ENCODE data around the gene NEB.

The NEB gene

DNA sequence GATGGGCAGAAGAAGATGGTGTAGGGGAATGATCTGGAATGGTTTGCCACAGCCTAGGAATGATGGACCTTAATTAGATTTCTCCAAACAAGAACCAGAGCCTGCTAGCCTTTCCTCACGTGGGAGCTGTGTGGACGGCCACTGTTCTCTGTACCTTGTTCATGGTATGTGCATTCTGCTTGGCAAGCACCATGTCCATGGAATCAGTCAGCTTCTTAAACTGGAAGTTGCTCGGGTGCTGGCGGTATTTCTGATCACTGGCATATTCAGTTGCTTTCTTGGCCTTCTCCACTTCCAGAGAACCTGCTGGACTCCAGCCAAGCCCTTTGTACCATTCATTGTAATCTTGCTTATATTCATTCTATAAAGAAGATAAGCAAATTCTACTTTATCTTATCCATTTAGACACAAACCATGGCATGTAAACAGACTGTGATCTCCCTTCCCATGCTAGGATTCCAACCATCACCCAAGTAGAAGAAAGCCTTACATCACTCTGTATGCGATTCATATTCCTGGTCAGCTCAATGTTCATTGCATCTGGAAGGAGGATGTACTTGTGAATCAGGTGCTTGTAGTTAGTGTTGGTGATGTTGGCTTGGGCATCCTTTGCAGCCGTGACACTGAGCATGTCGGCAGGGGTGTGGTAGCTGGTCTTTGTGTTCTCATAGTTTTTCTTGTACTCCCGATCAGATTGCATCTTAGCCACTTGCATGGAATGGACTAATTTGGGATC lies 78.4 kb downstream of the NEB start:
- H2BK5ac ChIP-seq (ENCODE audit: low read depth, low read length, poor library complexity, severe bottlenecking): no peak overlapping the region
- no peak overlapping the region for H4K8ac ChIP-seq (ENCODE audit: low read length)
- no peak overlapping the region for H2AK5ac ChIP-seq (ENCODE audit: low read length, severe bottlenecking)
- no peak overlapping the region for H4K91ac ChIP-seq (ENCODE audit: low read length)
- no peak overlapping the region for H2AFZ ChIP-seq (ENCODE audit: low read depth, low read length)
- H3K18ac ChIP-seq (ENCODE audit: low read depth in 1 of 2, low read length in 2 of 2): no peak overlapping the region
- no peak overlapping the region for H3K4ac ChIP-seq (ENCODE audit: low read depth in 1 of 2, low read length in 2 of 2)
- H3K9me3 ChIP-seq (ENCODE audit: control insufficient read depth, low read length): no peaks in the 10 kb centered on the region
- no peak overlapping the region for H3K4me3 ChIP-seq (ENCODE audit: insufficient read depth in 1 of 2, low read depth in 1 of 2, low read length in 2 of 2)
- H2BK12ac ChIP-seq (ENCODE audit: low read length in 2 of 2): no peak overlapping the region
- H3K9ac ChIP-seq (ENCODE audit: low read length): no peak overlapping the region
- H2BK120ac ChIP-seq (ENCODE audit: low read depth, low read length): no peak overlapping the region
- H3K36me3 ChIP-seq (ENCODE audit: control insufficient read depth in 1 of 2, insufficient read depth in 2 of 2, low read depth in 1 of 2, low read length in 2 of 2): no peaks in the 10 kb centered on the region
- no peak for DNase-seq
- WGBS: 90% methylated on average over 7 of the region's 8 CpGs
- no peaks in the 10 kb centered on the region for H3K79me1 ChIP-seq (replicated peaks; ENCODE audit: low read length, poor library complexity, severe bottlenecking)
- no peak overlapping the region for H3K14ac ChIP-seq (ENCODE audit: low read length in 2 of 2)
- H3K4me2 ChIP-seq (ENCODE audit: low read length, poor library complexity, severe bottlenecking): no peak overlapping the region
- H3K4me1 ChIP-seq (ENCODE audit: control insufficient read depth, insufficient read depth, low read depth, low read length): no peaks in the 10 kb centered on the region
- no peak overlapping the region for H3K27ac ChIP-seq (ENCODE audit: low read length, poor library complexity, severe bottlenecking)
- no peak overlapping the region for H2BK15ac ChIP-seq (ENCODE audit: low read depth, poor library complexity, severe bottlenecking)
- no peak overlapping the region for H3K23ac ChIP-seq (ENCODE audit: low read length in 2 of 2)
- H3K27me3 ChIP-seq (ENCODE audit: control insufficient read depth in 1 of 2, insufficient read depth in 1 of 2, low read length in 2 of 2): no peaks in the 10 kb centered on the region

DNA sequence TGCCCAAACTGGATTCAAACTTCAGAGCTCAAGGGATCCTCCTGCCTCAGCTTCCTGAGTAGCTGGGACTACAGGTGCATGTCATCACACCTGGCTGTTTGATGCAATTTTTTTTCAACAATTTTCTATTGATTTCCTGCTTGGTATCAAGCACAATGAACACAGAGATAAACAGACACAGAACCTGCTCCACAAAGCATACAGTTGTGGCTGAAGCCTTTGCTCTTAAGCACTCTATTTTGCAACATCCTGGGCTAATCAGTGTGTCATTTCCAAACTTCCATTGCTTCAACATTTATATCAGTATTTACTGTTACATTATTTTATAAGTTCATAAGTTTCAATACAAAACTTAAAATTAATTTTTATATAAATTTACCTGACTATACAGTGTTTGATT lies 79.4 kb downstream of the NEB start:
- no peak overlapping the region for H2AFZ ChIP-seq (ENCODE audit: low read depth, low read length)
- no peak overlapping the region for H4K8ac ChIP-seq (ENCODE audit: low read length)
- H2BK120ac ChIP-seq (ENCODE audit: low read depth, low read length): no peak overlapping the region
- H3K9ac ChIP-seq (ENCODE audit: low read length): no peak overlapping the region
- H3K4me3 ChIP-seq (ENCODE audit: insufficient read depth in 1 of 2, low read depth in 1 of 2, low read length in 2 of 2): no peak overlapping the region
- H3K14ac ChIP-seq (ENCODE audit: low read length in 2 of 2): no peak overlapping the region
- no peaks in the 10 kb centered on the region for H3K36me3 ChIP-seq (ENCODE audit: control insufficient read depth in 1 of 2, insufficient read depth in 2 of 2, low read depth in 1 of 2, low read length in 2 of 2)
- DNase-seq: no peak
- H2BK15ac ChIP-seq (ENCODE audit: low read depth, poor library complexity, severe bottlenecking): no peak overlapping the region
- H2BK12ac ChIP-seq (ENCODE audit: low read length in 2 of 2): no peak overlapping the region
- no peak overlapping the region for H3K18ac ChIP-seq (ENCODE audit: low read depth in 1 of 2, low read length in 2 of 2)
- H3K4ac ChIP-seq (ENCODE audit: low read depth in 1 of 2, low read length in 2 of 2): no peak overlapping the region
- H3K4me1 ChIP-seq (ENCODE audit: control insufficient read depth, insufficient read depth, low read depth, low read length): no peaks in the 10 kb centered on the region
- H2BK5ac ChIP-seq (ENCODE audit: low read depth, low read length, poor library complexity, severe bottlenecking): no peak overlapping the region
- H3K4me2 ChIP-seq (ENCODE audit: low read length, poor library complexity, severe bottlenecking): no peak overlapping the region
- no peaks in the 10 kb centered on the region for H3K79me1 ChIP-seq (replicated peaks; ENCODE audit: low read length, poor library complexity, severe bottlenecking)
- no peak overlapping the region for H4K91ac ChIP-seq (ENCODE audit: low read length)
- no peak overlapping the region for H3K27ac ChIP-seq (ENCODE audit: low read length, poor library complexity, severe bottlenecking)
- no peaks in the 10 kb centered on the region for H3K9me3 ChIP-seq (ENCODE audit: control insufficient read depth, low read length)
- H2AK5ac ChIP-seq (ENCODE audit: low read length, severe bottlenecking): no peak overlapping the region
- H3K27me3 ChIP-seq (ENCODE audit: control insufficient read depth in 1 of 2, insufficient read depth in 1 of 2, low read length in 2 of 2): no peaks in the 10 kb centered on the region
- no peak overlapping the region for H3K23ac ChIP-seq (ENCODE audit: low read length in 2 of 2)

DNA sequence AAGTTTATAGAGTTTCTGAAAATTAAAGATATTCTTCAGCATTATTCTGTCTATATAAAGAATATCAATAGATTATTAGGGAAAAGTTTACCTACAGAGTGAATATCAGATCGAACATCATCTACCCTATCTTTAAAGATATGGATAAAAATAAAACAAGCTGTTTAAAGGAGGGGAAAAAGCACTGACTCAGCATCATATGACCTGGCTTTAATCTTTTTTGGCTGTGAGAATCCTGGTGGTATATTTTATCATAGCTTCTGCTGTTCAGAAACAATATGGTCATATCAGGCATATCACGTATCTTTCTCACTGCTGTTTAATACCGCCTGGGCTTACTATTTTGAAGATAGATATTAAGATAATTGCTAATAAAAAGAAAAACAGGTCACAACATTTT lies 80.2 kb downstream of the NEB start:
- Histone ChIP-seq H3K14ac (ENCODE audit: low read length in 2 of 2) (no peak overlapping the region), H3K9me3 (ENCODE audit: control insufficient read depth, low read length) (no peaks in the 10 kb centered on the region), H3K4ac (ENCODE audit: low read depth in 1 of 2, low read length in 2 of 2) (no peak overlapping the region), H3K4me3 (ENCODE audit: insufficient read depth in 1 of 2, low read depth in 1 of 2, low read length in 2 of 2) (no peak overlapping the region), H2BK12ac (ENCODE audit: low read length in 2 of 2) (no peak overlapping the region), H2AFZ (ENCODE audit: low read depth, low read length) (no peak overlapping the region), H3K18ac (ENCODE audit: low read depth in 1 of 2, low read length in 2 of 2) (no peak overlapping the region), H3K23ac (ENCODE audit: low read length in 2 of 2) (no peak overlapping the region), H3K27ac (ENCODE audit: low read length, poor library complexity, severe bottlenecking) (no peak overlapping the region), H2AK5ac (ENCODE audit: low read length, severe bottlenecking) (no peak overlapping the region), H4K8ac (ENCODE audit: low read length) (no peak overlapping the region), H2BK120ac (ENCODE audit: low read depth, low read length) (no peak overlapping the region), H4K91ac (ENCODE audit: low read length) (no peak overlapping the region), H3K27me3 (ENCODE audit: control insufficient read depth in 1 of 2, insufficient read depth in 1 of 2, low read length in 2 of 2) (no peaks in the 10 kb centered on the region), H3K79me1 (replicated peaks; ENCODE audit: low read length, poor library complexity, severe bottlenecking) (no peaks in the 10 kb centered on the region), H3K4me1 (ENCODE audit: control insufficient read depth, insufficient read depth, low read depth, low read length) (no peaks in the 10 kb centered on the region), H3K9ac (ENCODE audit: low read length) (no peak overlapping the region), H3K36me3 (ENCODE audit: control insufficient read depth in 1 of 2, insufficient read depth in 2 of 2, low read depth in 1 of 2, low read length in 2 of 2) (no peaks in the 10 kb centered on the region), H2BK5ac (ENCODE audit: low read depth, low read length, poor library complexity, severe bottlenecking) (no peak overlapping the region), H3K4me2 (ENCODE audit: low read length, poor library complexity, severe bottlenecking) (no peak overlapping the region), H2BK15ac (ENCODE audit: low read depth, poor library complexity, severe bottlenecking) (no peak overlapping the region)
- WGBS: no CpG with 5 or more reads among the region's 3 CpGs
- no peak for DNase-seq

DNA sequence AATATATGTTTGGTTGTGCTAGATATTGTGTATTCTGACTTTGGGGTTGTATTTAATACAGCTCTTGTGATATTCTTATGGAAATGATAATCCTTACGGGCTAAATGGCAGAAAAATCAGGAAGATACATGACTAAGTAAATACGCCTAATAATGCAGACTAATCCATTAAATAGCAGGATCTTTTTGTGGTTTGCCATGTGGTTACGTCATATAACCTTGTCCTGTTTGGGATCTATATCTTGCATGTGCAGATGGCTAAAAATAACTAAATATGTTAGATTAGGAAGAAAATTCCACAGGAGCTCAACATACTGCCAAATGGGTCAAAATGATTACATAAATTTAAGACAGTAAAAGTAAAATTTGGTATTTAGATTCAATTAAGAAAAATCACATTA lies 83.0 kb downstream of the NEB start:
- Histone ChIP-seq H4K8ac (ENCODE audit: low read length) (no peak overlapping the region), H3K27ac (ENCODE audit: low read length, poor library complexity, severe bottlenecking) (no peak overlapping the region), H3K9me3 (ENCODE audit: control insufficient read depth, low read length) (peaks cover 5% of the 10 kb centered on the region), H2BK12ac (ENCODE audit: low read length in 2 of 2) (no peak overlapping the region), H2BK120ac (ENCODE audit: low read depth, low read length) (no peak overlapping the region), H3K18ac (ENCODE audit: low read depth in 1 of 2, low read length in 2 of 2) (no peak overlapping the region), H3K4me1 (ENCODE audit: control insufficient read depth, insufficient read depth, low read depth, low read length) (no peaks in the 10 kb centered on the region), H3K4ac (ENCODE audit: low read depth in 1 of 2, low read length in 2 of 2) (no peak overlapping the region), H3K4me2 (ENCODE audit: low read length, poor library complexity, severe bottlenecking) (no peak overlapping the region), H3K79me1 (replicated peaks; ENCODE audit: low read length, poor library complexity, severe bottlenecking) (no peaks in the 10 kb centered on the region), H2BK5ac (ENCODE audit: low read depth, low read length, poor library complexity, severe bottlenecking) (no peak overlapping the region), H2AFZ (ENCODE audit: low read depth, low read length) (no peak overlapping the region), H2BK15ac (ENCODE audit: low read depth, poor library complexity, severe bottlenecking) (no peak overlapping the region), H3K23ac (ENCODE audit: low read length in 2 of 2) (no peak overlapping the region), H3K9ac (ENCODE audit: low read length) (no peak overlapping the region), H2AK5ac (ENCODE audit: low read length, severe bottlenecking) (no peak overlapping the region), H3K4me3 (ENCODE audit: insufficient read depth in 1 of 2, low read depth in 1 of 2, low read length in 2 of 2) (no peak overlapping the region), H3K36me3 (ENCODE audit: control insufficient read depth in 1 of 2, insufficient read depth in 2 of 2, low read depth in 1 of 2, low read length in 2 of 2) (no peaks in the 10 kb centered on the region), H3K14ac (ENCODE audit: low read length in 2 of 2) (no peak overlapping the region), H4K91ac (ENCODE audit: low read length) (no peak overlapping the region), H3K27me3 (ENCODE audit: control insufficient read depth in 1 of 2, insufficient read depth in 1 of 2, low read length in 2 of 2) (no peaks in the 10 kb centered on the region)
- WGBS: 90% methylated on average over 1 of the region's 3 CpGs
- no peak for DNase-seq

All from mesenchymal stem cell (in vitro differentiated cells and primary cell).